Parathyroid adenoma (tissue), 2 donors: ENCODE measurements around the gene EPHB1.

Experiments used
- H2AFZ ChIP-seq: fragments of 300-600 bp; sonication (generic); one replicate; pipeline ENCODE4 v1.7.0; 2017; ENCODE audit warnings: antibody characterized with exemption, mild to moderate bottlenecking
- H3K27ac ChIP-seq: fragments of 300-600 bp; sonication (generic); one replicate; pipeline ENCODE4 v1.7.0; 2017
- H3K27me3 ChIP-seq: fragments of 300-600 bp; sonication (generic); one replicate; pipeline ENCODE4 v1.7.0; 2017; ENCODE audit warnings: low read length; ENCODE audit not compliant: control insufficient read depth, insufficient read depth
- H3K36me3 ChIP-seq: fragments of 300-600 bp; sonication (generic); one replicate; pipeline ENCODE4 v1.7.0; 2017; ENCODE audit warnings: low read length; ENCODE audit not compliant: control insufficient read depth, insufficient read depth
- H3K4me1 ChIP-seq: fragments of 300-600 bp; sonication (generic); one replicate; pipeline ENCODE4 v1.7.0; 2017; ENCODE audit warnings: control low read depth
- H3K4me2 ChIP-seq: fragments of 300-600 bp; sonication (generic); one replicate; pipeline ENCODE4 v1.7.0; 2017; ENCODE audit warnings: low read length
- H3K4me3 ChIP-seq: fragments of 300-600 bp; sonication (generic); one replicate; pipeline ENCODE4 v1.7.0; 2017; ENCODE audit warnings: low read depth, low read length
- H3K79me2 ChIP-seq: fragments of 300-600 bp; sonication (generic); one replicate; pipeline ENCODE4 v1.7.0; 2017; ENCODE audit warnings: control low read depth
- H3K9ac ChIP-seq: fragments of 300-600 bp; sonication (generic); one replicate; pipeline ENCODE4 v1.7.0; 2017; ENCODE audit warnings: mild to moderate bottlenecking
- H3K9me3 ChIP-seq: fragments of 300-600 bp; sonication (generic); one replicate; pipeline ENCODE4 v1.7.0; 2017; ENCODE audit warnings: low read length; ENCODE audit not compliant: control insufficient read depth
- CTCF ChIP-seq: fragments of 300-600 bp; sonication (generic); IDR thresholded peaks from one replicate; pipeline ENCODE4 v1.7.0; 2017; ENCODE audit warnings: antibody characterized with exemption, mild to moderate bottlenecking
- donor health status: primary hyperparathyroidism.

The EPHB1 gene

GRCh38 chr3:134794950-134795745, at the start of gene EPHB1:
EPHB1 (plus strand) TSS chr3:134795260.
- Histone ChIP-seq H3K27me3 (no peaks in the 10 kb centered on the region), H3K4me3 (peak within 1 kb of the TSS; percentile 50), H3K9me3 (no peaks in the 10 kb centered on the region), H3K4me1 (peaks cover 6% of the 10 kb centered on the region), H3K27ac (peak within 1 kb of the TSS; percentile 2), H3K79me2 (no peaks in the 10 kb centered on the region), H3K9ac (no peak within 1 kb of the TSS), H3K4me2 (peak within 1 kb of the TSS; percentile 77), H2AFZ (peak within 1 kb of the TSS; percentile 64), H3K36me3 (no peaks in the 10 kb centered on the region)
- TF ChIP-seq CTCF, result peak; percentile 95

GRCh38 chr3:134748698-134749097, 46.4 kb upstream of the EPHB1 start:
- no peak overlapping the region for H3K27ac ChIP-seq
- no peak overlapping the region for H2AFZ ChIP-seq
- no peaks in the 10 kb centered on the region for H3K79me2 ChIP-seq
- H3K9ac ChIP-seq, result no peak overlapping the region
- no peaks in the 10 kb centered on the region for H3K27me3 ChIP-seq
- H3K4me3 ChIP-seq, result no peak overlapping the region
- H3K4me1 ChIP-seq, result no peaks in the 10 kb centered on the region
- H3K36me3 ChIP-seq, result no peaks in the 10 kb centered on the region
- no peak for TF ChIP-seq CTCF
- H3K9me3 ChIP-seq, result no peaks in the 10 kb centered on the region
- no peak overlapping the region for H3K4me2 ChIP-seq

GRCh38 chr3:134749174-134749573, 45.9 kb upstream of the EPHB1 start:
- Histone ChIP-seq H3K27me3 (no peaks in the 10 kb centered on the region), H3K4me2 (no peak overlapping the region), H3K4me3 (no peak overlapping the region), H3K27ac (no peak overlapping the region), H3K9ac (no peak overlapping the region), H3K36me3 (no peaks in the 10 kb centered on the region), H2AFZ (no peak overlapping the region), H3K9me3 (no peaks in the 10 kb centered on the region), H3K79me2 (no peaks in the 10 kb centered on the region), H3K4me1 (no peaks in the 10 kb centered on the region)
- TF ChIP-seq CTCF, result no peak

- no peak for TF ChIP-seq CTCF
- H2AFZ ChIP-seq, result no peak overlapping the region
- no peaks in the 10 kb centered on the region for H3K79me2 ChIP-seq
- H3K36me3 ChIP-seq, result no peaks in the 10 kb centered on the region
- no peaks in the 10 kb centered on the region for H3K27me3 ChIP-seq
- no peaks in the 10 kb centered on the region for H3K4me1 ChIP-seq
- H3K4me2 ChIP-seq, result no peak overlapping the region
- H3K9me3 ChIP-seq, result no peaks in the 10 kb centered on the region
- H3K9ac ChIP-seq, result no peak overlapping the region
- no peak overlapping the region for H3K27ac ChIP-seq
- no peak overlapping the region for H3K4me3 ChIP-seq
Observed at GRCh38 chr3:134749802-134750553, 45.1 kb upstream of the EPHB1 start.
